H1 (cell line): ENCODE data around the gene PACC1.

ENCODE experiments used
- CBX8 ChIP-seq: fragments of 300-800, 300-1000 bp; sonication (generic); IDR thresholded peaks from 2 replicates; pipeline ENCODE4 v1.7.1; 2016; ENCODE audit warnings: low read depth, low read length, borderline replicate concordance
- CHD2 ChIP-seq: IDR thresholded peaks from 2 replicates; pipeline ENCODE4 v1.6.1; 2012; ENCODE audit warnings: low read length, improper control_type of control experiment
- FOSL1 ChIP-seq: IDR thresholded peaks from 2 replicates; pipeline ENCODE4 v1.6.1; 2011; ENCODE audit warnings: mild to moderate bottlenecking, low read depth, low read length, moderate library complexity; ENCODE audit not compliant: insufficient read depth
- GABPA ChIP-seq: IDR thresholded peaks from 2 replicates; pipeline ENCODE4 v1.6.1; 2011; ENCODE audit warnings: mild to moderate bottlenecking, low read length, moderate library complexity, borderline replicate concordance; ENCODE audit not compliant: insufficient read depth
- HDAC6 ChIP-seq: IDR thresholded peaks from one replicate; pipeline ENCODE4 v1.7.1; 2012; ENCODE audit warnings: low read depth, mild to moderate bottlenecking, inconsistent platforms, low read length, moderate library complexity
- MAFK ChIP-seq: IDR thresholded peaks from 2 replicates; pipeline ENCODE4 v1.6.1; 2012; ENCODE audit warnings: low read depth, mild to moderate bottlenecking, improper control_type of control experiment, low read length
- POLR2A ChIP-seq, 2 experiments: IDR thresholded peaks; 1 replicate in 1 of 2; 2 replicates in 1 of 2; pipeline ENCODE4 v1.6.1; 2011; ENCODE audit warnings: low read depth in 2 of 2, low read length in 2 of 2, mild to moderate bottlenecking in 2 of 2; ENCODE audit errors: control extremely low read depth in 1 of 2
- POLR2AphosphoS5 ChIP-seq: IDR thresholded peaks from 2 replicates; pipeline ENCODE4 v1.6.1; 2011; ENCODE audit warnings: low read depth, low read length
- RAD21 ChIP-seq, 2 experiments: IDR thresholded peaks in 1 of 2; conservative IDR thresholded peaks in 1 of 2; 2 replicates each; pipeline ENCODE4 v1.6.1; 2011; ENCODE audit warnings: low read depth in 2 of 2, low read length in 2 of 2, improper control_type of control experiment in 1 of 2, inconsistent platforms in 1 of 2, mild to moderate bottlenecking in 1 of 2, moderate library complexity in 1 of 2
- SIN3A ChIP-seq, 2 experiments: IDR thresholded peaks in 1 of 2; conservative IDR thresholded peaks in 1 of 2; 2 replicates each; pipeline ENCODE4 v1.6.1; 2011 to 2012; ENCODE audit warnings: low read length in 2 of 2, improper control_type of control experiment in 1 of 2, low read depth in 1 of 2, mild to moderate bottlenecking in 1 of 2
- SP4 ChIP-seq: IDR thresholded peaks from 2 replicates; pipeline ENCODE4 v1.6.1; 2012; ENCODE audit warnings: low read length, inconsistent platforms
- TF ChIP-seq, protein P1 (sequence below): IDR thresholded peaks from 2 replicates; pipeline ENCODE4 v1.6.1; 2012; ENCODE audit warnings: inconsistent platforms
- TF ChIP-seq, protein P2 (sequence below), 3 experiments: IDR thresholded peaks; 1 replicate in 2 of 3; 2 replicates in 1 of 3; pipeline versions ENCODE4 v1.5.1 to v1.6.1; 2011; ENCODE audit warnings: low read length in 3 of 3, mild to moderate bottlenecking in 3 of 3, inconsistent platforms in 2 of 3, low read depth in 1 of 3, moderate library complexity in 1 of 3; ENCODE audit not compliant: insufficient read depth in 1 of 3; ENCODE audit errors: control extremely low read depth in 1 of 3

- TF ChIP-seq, protein P1, sequence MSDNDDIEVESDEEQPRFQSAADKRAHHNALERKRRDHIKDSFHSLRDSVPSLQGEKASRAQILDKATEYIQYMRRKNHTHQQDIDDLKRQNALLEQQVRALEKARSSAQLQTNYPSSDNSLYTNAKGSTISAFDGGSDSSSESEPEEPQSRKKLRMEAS: no peak
- TF ChIP-seq CBX8 (no peak), HDAC6 (no peak), POLR2AphosphoS5 (no peak), RAD21 (IDR thresholded peaks at IDR 0.05 in 1 of 2, conservative IDR thresholded peaks at IDR 0.05 in 1 of 2; ENCODE audit: low read depth in 2 of 2, low read length in 2 of 2) (no peak), POLR2A (IDR thresholded peaks at IDR 0.05; ENCODE audit: control extremely low read depth in 1 of 2, low read depth in 2 of 2, low read length in 2 of 2) (no peak), GABPA (no peak), SP4 (no peak), MAFK (no peak), CHD2 (no peak), FOSL1 (no peak), SIN3A (conservative IDR thresholded peaks at IDR 0.05 in 1 of 2, IDR thresholded peaks at IDR 0.05 in 1 of 2; ENCODE audit: low read depth in 1 of 2, low read length in 2 of 2) (no peak)
- TF ChIP-seq, protein P2, sequence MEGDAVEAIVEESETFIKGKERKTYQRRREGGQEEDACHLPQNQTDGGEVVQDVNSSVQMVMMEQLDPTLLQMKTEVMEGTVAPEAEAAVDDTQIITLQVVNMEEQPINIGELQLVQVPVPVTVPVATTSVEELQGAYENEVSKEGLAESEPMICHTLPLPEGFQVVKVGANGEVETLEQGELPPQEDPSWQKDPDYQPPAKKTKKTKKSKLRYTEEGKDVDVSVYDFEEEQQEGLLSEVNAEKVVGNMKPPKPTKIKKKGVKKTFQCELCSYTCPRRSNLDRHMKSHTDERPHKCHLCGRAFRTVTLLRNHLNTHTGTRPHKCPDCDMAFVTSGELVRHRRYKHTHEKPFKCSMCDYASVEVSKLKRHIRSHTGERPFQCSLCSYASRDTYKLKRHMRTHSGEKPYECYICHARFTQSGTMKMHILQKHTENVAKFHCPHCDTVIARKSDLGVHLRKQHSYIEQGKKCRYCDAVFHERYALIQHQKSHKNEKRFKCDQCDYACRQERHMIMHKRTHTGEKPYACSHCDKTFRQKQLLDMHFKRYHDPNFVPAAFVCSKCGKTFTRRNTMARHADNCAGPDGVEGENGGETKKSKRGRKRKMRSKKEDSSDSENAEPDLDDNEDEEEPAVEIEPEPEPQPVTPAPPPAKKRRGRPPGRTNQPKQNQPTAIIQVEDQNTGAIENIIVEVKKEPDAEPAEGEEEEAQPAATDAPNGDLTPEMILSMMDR (IDR thresholded peaks at IDR 0.05; ENCODE audit: control extremely low read depth in 1 of 3, insufficient read depth in 1 of 3, low read depth in 1 of 3, low read length in 3 of 3): no peak
Measured at GRCh38 chr1:212454741-212455140, 40.1 kb upstream of the PACC1 start.
